Pancreas (tissue), 10 donors: ENCODE data around the gene USP25. TPM values are rescaled to one million over a fixed set of nuclear protein-coding genes. Genes with fewer than 3 reads are reported as not detected.

Experiments
- ATAC-seq, 4 donors: fragments of 200-7000 bp; cut with Tn5 transposase; one replicate each; pipeline versions ENCODE4 v1.8.0 to v1.9.1; 2020; ENCODE audit warnings: mild to moderate bottlenecking in 4 of 4, moderate library complexity in 4 of 4
- DNase-seq, 6 donors: peaks; one replicate each; pipeline ENCODE4 v3.0.0-alpha.2; 2020
- FAIRE-seq: peaks from 2 replicates; lab custom pipeline; 2012; peaks lifted over from hg19 to GRCh38; lab: Jason Lieb, UNC
- H3K27ac ChIP-seq, 4 donors: fragments of 200-600 bp; sonication (generic); 1 replicate in 3 of 4; 2 replicates in 1 of 4; pipeline versions ENCODE4 v1.5.0 to v1.8.0; 2020
- H3K27me3 ChIP-seq, 4 donors: fragments of 200-600 bp; one replicate each; pipeline ENCODE4 v1.8.0; 2021
- H3K36me3 ChIP-seq, 3 donors: fragments of 200-600 bp; sonication (generic) in 1 of 3; one replicate each; pipeline versions ENCODE4 v1.5.0 to v1.8.0; 2020 to 2021
- H3K4me1 ChIP-seq, 3 donors: fragments of 200-600 bp; one replicate each; pipeline ENCODE4 v1.8.0; 2021
- H3K4me3 ChIP-seq, 4 donors: fragments of 200-600 bp; sonication (generic) in 2 of 4; one replicate each; pipeline versions ENCODE4 v1.5.0 to v1.8.0; 2020 to 2021
- H3K9me3 ChIP-seq, 4 donors: fragments of 200-600 bp; one replicate each; pipeline ENCODE4 v1.8.0; 2021
- WGBS, 2 donors: extraction: QIAGEN DNeasy Blood & Tissue Kit; methylation state at CpG; one replicate each; pipeline ENCODE4 v1.1.7; 2013; 5-methylcytosine and 5-hydroxymethylcytosine counted together
- intact Hi-C, 3 donors: fragments of 100-400 bp; cut with DNase I; formaldehyde crosslinking; loops; one replicate each; pipeline versions ENCODE4 v1.11.1 to v1.14.2; 2022
- polyA plus RNA-seq, 2 donors: library from polyadenylated mRNA; stranded (reverse); fragments of 200-250 nt; gene quantifications; one replicate each; pipeline ENCODE4 v1.2.3, GENCODE V29; 2013
- total RNA-seq, 6 donors: library from RNA; stranded (reverse); fragmentation: NEBNext Ultra II Directional in 4 of 6; extraction: Animal tissue kit (Norgen Biotek cat#: 25700) in 4 of 6; gene quantifications; one replicate each; pipeline versions ENCODE4 v1.2.1 to v1.2.4, GENCODE V29; 2021 to 2023
- TF ChIP-seq, protein P1 (sequence below), 4 donors: fragments of 200-600 bp; sonication (generic) in 3 of 4; IDR thresholded peaks; one replicate each; pipeline versions ENCODE4 v1.5.0 to v1.8.0; 2021; ENCODE audit warnings: antibody characterized with exemption in 4 of 4
- donor health status: healthy with polysubstance abuse.
- donor health status: DM: no; HTN: no; CAD: no; lungs with moderate emphysema.
- donor health status: DM: no; HTN: no; CAD: no.
- donor health status: control.
- donor health status: control.
- donor health status: Bipolar disorder and iron deficiency.
- donor health status: DM: yes; HTN: yes; CAD: no.
- donor health status: DM: no; HTN: no; CAD: no.
- donor health status: DM: no; HTN: no; CAD: no.
- donor health status: DM: yes; HTN: yes; CAD: no.

The USP25 gene
- total and polyA plus RNA-seq, 8 donors, result 4.3 to 24.8 (median 15.0) TPM

DNA sequence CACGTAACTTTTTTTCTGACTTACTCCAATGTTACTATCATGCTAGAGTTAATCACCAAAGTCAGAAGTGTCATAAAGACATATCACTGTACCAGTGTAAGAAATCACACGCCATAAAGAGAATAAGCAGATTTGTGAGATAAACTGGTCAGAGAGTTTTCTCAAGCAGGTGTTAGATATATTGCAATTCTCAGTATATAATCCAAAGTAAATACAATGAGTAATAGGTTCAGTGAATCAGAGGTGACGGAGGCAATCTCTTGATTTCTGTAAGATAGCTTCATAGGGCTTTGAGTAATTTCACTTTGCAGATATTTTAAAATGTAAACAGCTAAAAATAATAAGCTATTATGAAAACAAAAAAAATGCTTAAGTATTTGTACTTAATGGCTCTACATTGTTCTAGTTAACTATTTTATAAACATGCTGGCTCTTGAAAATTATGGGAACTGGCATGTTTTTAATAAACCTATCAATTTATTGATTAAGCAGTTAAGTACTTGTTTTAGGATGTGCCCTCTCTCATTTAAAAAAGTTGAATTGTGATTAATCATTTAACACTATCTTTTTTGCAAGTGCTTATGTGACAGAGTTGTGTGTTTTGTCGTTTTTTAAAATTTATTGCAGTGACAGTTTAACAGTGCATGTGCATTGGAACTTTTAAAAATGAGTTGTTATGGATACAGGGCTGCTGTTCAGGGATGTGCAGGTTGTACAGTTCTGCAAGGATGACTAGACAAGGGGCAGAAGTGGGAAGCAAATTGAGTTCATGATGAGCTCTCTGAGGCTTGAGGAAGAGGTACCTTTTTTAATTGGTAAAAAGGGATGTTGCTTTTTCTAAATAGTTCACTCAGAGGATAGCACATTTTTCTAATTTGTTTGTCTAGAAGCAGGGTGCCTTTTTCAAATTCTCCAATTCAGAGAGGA is 119.1 kb downstream of the USP25 start:
- intact Hi-C loops, result no loop called here
- TF ChIP-seq, protein P1, sequence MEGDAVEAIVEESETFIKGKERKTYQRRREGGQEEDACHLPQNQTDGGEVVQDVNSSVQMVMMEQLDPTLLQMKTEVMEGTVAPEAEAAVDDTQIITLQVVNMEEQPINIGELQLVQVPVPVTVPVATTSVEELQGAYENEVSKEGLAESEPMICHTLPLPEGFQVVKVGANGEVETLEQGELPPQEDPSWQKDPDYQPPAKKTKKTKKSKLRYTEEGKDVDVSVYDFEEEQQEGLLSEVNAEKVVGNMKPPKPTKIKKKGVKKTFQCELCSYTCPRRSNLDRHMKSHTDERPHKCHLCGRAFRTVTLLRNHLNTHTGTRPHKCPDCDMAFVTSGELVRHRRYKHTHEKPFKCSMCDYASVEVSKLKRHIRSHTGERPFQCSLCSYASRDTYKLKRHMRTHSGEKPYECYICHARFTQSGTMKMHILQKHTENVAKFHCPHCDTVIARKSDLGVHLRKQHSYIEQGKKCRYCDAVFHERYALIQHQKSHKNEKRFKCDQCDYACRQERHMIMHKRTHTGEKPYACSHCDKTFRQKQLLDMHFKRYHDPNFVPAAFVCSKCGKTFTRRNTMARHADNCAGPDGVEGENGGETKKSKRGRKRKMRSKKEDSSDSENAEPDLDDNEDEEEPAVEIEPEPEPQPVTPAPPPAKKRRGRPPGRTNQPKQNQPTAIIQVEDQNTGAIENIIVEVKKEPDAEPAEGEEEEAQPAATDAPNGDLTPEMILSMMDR (IDR thresholded peaks at IDR 0.05), result no peak
- H3K4me3 ChIP-seq, result no peak overlapping the region
- peaks cover 0 to 11% (median 7%) of the 10 kb centered on the region in 3 donors for H3K4me1 ChIP-seq
- peak; percentile 84 to 90 (median 87) for ATAC-seq
- H3K9me3 ChIP-seq, result no peaks in the 10 kb centered on the region
- no peaks in the 10 kb centered on the region for H3K27me3 ChIP-seq
- H3K36me3 ChIP-seq, result no peaks in the 10 kb centered on the region
- FAIRE-seq, result no peak
- H3K27ac ChIP-seq, result no peak overlapping the region
- no peak for DNase-seq
- 52 to 55% methylated on average over 4 of the region's 4 CpGs for WGBS, 2 donors

DNA sequence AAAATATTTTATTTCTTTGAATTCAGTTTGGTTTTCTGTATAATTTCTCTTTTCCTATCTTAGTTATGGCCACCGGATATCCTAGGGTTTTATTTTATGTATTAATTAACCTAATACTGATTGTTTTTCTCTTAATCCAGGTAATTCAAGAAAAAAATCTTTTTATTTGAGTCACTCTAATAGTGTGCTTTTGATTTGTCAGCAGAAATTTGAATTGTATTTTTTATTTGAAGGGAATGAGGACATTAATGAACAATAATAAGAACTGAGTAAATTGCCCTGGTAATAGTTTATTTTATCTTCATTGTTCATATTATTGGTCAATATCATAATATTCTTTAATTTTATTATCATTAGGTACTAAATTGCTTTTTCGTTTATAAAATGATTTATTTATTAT is 120.1 kb downstream of the USP25 start:
- ATAC-seq (no peak), FAIRE-seq (peak; percentile 81), DNase-seq (no peak)
- Histone ChIP-seq H3K9me3 (no peaks in the 10 kb centered on the region), H3K27ac (no peak overlapping the region), H3K36me3 (no peaks in the 10 kb centered on the region), H3K4me1 (peaks cover 0 to 11% (median 7%) of the 10 kb centered on the region in 3 donors), H3K27me3 (no peaks in the 10 kb centered on the region), H3K4me3 (no peak overlapping the region)
- WGBS, 2 donors, result 92% methylated on average over 2 of the region's 2 CpGs
- intact Hi-C loops, result no loop called here
- TF ChIP-seq, protein P1 (IDR thresholded peaks at IDR 0.05), result no peak

DNA sequence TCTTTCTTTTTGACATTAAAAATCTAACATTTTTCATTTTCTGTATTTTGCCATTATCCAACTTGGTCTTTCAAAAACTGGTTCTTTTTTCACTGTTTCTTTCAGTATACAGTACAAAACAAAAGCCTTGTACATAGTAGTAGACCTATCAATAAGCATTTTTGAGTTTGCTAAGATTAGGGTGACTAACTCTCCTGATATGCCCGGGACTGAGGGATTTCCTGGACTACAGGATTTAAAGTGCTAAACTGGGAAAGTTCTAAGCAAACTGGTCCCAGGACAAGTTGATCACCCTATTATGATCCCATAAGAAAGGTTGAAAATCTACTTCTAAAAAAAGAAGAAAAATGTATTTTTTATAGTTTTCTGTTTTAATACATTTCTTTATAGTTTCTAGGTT is 120.9 kb downstream of the USP25 start:
- H3K27me3 ChIP-seq, result no peaks in the 10 kb centered on the region
- TF ChIP-seq, protein P1 (IDR thresholded peaks at IDR 0.05), result no peak
- H3K27ac ChIP-seq, result no peak overlapping the region
- H3K4me3 ChIP-seq, result no peak overlapping the region
- H3K36me3 ChIP-seq, result no peaks in the 10 kb centered on the region
- ATAC-seq (peak in 3 of 4 donors; percentile 49 to 70 (median 62)), DNase-seq (no peak), FAIRE-seq (no peak)
- 25 to 39% methylated on average over 1 of the region's 1 CpG for WGBS, 2 donors
- peaks cover 0 to 11% (median 7%) of the 10 kb centered on the region in 3 donors for H3K4me1 ChIP-seq
- H3K9me3 ChIP-seq, result no peaks in the 10 kb centered on the region
- intact Hi-C loops, result no loop called here

DNA sequence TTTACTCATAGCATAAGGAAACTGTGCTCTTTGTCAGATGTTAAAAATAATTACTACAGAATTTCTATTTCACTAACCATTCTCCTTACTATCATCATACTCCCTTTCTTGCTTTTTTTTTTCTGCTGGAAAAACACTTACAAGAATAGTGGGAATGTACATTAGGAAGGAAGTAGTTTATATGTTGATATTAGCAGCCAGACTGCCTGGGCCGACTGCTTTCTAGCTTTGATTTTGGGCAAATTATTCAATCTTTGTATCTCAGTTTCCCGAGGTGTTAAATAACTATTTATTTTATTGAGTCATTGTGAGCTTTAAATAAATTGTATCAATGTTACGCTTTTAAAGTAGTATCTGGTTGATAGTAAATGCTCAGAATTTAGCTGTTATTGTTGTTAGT is 122.4 kb downstream of the USP25 start:
- Histone ChIP-seq H3K27me3 (no peaks in the 10 kb centered on the region), H3K4me3 (no peak overlapping the region), H3K27ac (no peak overlapping the region), H3K4me1 (peaks cover 0 to 11% (median 7%) of the 10 kb centered on the region in 3 donors), H3K36me3 (no peaks in the 10 kb centered on the region), H3K9me3 (no peaks in the 10 kb centered on the region)
- WGBS, 2 donors, result 40 to 46% methylated on average over 3 of the region's 3 CpGs
- intact Hi-C loops, result no loop called here
- TF ChIP-seq, protein P1 (IDR thresholded peaks at IDR 0.05), result no peak
- ATAC-seq, result no peak
- no peak for FAIRE-seq
- DNase-seq, result no peak

DNA sequence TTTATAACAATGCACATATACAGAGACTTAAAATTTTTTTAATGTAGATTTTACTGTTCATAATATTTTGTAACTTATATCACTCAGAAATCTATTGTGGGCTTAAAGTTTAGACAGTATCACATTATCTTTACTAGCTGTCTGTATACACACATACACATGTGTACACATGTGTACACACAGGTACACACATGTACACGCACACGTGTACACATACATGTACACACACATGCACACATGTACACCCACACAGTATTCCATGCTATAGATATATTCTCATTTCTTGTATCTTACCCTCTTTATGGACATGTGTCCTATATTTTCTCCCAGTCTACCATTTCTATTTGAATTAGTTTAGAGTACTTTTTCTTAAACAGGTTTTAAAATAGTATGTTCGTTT is 123.3 kb downstream of the USP25 start:
- ATAC-seq (no peak), FAIRE-seq (no peak), DNase-seq (no peak)
- H3K4me1 ChIP-seq, result peaks cover 0 to 11% (median 7%) of the 10 kb centered on the region in 3 donors
- no peak overlapping the region for H3K4me3 ChIP-seq
- H3K36me3 ChIP-seq, result no peaks in the 10 kb centered on the region
- 95 to 96% methylated on average over 3 of the region's 3 CpGs for WGBS, 2 donors
- intact Hi-C loops, result no loop called here
- H3K27me3 ChIP-seq, result no peaks in the 10 kb centered on the region
- no peaks in the 10 kb centered on the region for H3K9me3 ChIP-seq
- H3K27ac ChIP-seq, result no peak overlapping the region
- TF ChIP-seq, protein P1 (IDR thresholded peaks at IDR 0.05), result no peak
